ENCODE data around the gene LONP2.

DNA sequence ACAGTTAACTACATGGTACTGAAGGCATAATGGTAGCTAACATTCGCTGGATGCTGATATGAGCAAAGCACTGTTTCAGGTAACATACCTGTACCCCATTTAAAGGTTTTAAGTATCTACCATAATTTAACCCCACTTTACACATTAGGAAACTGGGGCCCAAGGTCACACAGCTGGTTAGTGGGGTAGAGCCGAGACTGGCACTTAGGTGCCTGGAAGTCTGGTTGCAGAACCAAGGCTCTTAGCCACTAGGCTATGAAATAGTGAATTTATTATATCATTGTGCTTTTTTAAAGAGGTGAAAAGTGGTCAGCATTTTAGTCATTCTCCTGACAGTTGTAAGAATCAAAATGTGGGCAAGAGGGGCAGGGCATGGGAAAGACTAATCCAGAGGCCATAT is 115.9 kb downstream of the LONP2 start:
- no peak for TF ChIP-seq POLR2A (IDR thresholded peaks at IDR 0.05)
- TF ChIP-seq, protein P1, sequence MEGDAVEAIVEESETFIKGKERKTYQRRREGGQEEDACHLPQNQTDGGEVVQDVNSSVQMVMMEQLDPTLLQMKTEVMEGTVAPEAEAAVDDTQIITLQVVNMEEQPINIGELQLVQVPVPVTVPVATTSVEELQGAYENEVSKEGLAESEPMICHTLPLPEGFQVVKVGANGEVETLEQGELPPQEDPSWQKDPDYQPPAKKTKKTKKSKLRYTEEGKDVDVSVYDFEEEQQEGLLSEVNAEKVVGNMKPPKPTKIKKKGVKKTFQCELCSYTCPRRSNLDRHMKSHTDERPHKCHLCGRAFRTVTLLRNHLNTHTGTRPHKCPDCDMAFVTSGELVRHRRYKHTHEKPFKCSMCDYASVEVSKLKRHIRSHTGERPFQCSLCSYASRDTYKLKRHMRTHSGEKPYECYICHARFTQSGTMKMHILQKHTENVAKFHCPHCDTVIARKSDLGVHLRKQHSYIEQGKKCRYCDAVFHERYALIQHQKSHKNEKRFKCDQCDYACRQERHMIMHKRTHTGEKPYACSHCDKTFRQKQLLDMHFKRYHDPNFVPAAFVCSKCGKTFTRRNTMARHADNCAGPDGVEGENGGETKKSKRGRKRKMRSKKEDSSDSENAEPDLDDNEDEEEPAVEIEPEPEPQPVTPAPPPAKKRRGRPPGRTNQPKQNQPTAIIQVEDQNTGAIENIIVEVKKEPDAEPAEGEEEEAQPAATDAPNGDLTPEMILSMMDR (IDR thresholded peaks at IDR 0.05) = no peak

Measured in body of pancreas (tissue), 4 donors.